ENCODE results near the gene KATNIP.
"Not testable (repeated sequence)": the region's sequence is repeated elsewhere in the genome, so short reads cannot be mapped to it uniquely, and the experiment has no call there.

The KATNIP gene

GRCh38 chr16:27539120-27539519 is 10.8 kb upstream of the KATNIP start:
- no peak for DNase-seq

DNA sequence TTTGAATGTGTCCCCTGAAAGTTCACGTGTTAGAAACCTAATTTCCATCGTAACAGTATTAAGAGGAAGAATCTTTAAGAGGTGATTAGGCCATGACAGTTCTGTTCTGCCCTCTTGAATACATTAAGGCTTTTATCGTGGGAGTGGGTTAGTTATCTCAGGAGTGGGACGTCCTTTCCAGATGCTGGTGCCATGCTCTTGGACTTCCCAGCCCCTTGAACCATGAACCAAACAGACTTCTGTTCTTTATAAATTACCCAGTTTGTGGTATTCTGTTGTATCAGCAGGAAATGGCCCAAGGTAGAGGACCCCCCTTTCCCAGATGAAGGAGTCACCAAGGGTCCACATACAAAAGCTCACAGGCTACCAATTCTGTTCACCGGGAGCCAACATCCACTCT is 10.3 kb upstream of the KATNIP start:
- DNase-seq: no peak

- no peak for DNase-seq
Observed at GRCh38 chr16:27543801-27544200, 6.1 kb upstream of the KATNIP start.

DNA sequence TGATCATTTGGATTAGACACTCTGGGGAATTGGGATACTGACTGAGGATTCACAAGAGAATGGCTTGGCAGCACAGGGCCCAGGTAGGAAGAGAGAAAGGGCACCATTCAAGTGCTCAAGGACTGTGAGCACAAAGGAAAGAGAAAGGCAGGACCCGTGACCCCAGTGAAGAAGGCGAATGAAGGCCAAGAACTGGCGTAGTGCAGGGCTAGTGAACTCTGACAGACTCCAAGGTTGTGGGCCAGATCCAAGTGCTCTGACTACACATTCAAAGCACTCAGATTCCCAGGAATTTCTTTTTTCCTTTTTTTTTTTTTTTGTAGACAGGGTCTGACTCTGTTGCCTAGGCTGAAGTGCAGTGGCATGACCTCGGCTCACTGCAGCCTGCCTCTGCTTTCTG is 5.3 kb upstream of the KATNIP start:
- no peak for DNase-seq

- DNase-seq: no peak
Observed at GRCh38 chr16:27547134-27547533, 2.8 kb upstream of the KATNIP start.

GRCh38 chr16:27547851-27548250 is 2.1 kb upstream of the KATNIP start:
- DNase-seq: no peak

DNA sequence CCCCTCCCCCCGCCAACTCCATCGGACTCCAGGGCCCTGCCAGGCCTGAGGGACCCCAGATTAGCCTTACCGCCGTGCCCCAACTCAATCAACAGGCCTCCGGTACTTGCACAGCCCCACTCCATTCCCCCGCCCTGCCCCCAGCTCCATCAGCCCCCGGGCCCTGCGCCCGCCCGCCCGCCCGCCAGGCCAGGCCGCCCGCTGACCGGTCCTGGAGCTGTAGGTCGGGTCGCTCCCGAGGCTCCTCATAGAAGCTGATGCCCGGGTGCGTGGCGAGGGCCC is 539 bp upstream of the KATNIP start:
- DNase-seq: no peak

DNA sequence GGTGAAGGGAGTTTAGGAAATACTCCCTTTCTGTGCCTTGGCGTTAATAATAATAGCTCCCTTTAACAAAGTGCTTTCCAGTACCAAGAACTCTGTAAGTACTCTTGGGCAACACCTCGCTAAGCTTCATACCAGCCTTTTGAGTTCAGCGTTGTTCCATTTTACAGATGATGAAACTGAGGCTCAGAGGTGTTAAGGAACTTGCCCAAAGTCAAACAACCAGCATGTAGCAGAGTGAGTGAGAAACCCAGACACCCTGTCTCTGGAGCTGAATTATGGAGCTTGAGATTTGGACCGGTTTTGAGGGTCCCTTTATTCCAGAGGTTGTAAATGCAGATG is 607 bp downstream of the KATNIP start:
- DNase-seq: no peak

DNA sequence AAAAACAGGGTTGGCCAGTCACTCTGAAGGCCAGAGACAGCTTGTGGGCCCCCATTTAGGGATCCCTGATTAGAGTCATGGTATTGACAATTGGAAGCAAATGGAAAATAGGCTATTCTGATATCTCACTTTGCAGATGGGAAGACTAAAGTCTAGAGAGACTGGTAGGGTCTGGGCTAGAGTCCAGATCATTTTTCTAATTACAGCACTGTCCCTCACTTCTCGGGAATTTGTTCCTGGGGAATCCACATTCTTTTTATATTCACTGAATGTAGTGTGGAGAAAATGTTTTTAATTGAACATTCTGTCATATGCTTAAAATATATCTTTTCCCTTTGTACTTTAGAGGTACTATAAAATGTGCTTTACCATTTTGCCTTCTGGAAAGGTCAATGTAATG is 1.1 kb downstream of the KATNIP start:
- no peak for DNase-seq

DNA sequence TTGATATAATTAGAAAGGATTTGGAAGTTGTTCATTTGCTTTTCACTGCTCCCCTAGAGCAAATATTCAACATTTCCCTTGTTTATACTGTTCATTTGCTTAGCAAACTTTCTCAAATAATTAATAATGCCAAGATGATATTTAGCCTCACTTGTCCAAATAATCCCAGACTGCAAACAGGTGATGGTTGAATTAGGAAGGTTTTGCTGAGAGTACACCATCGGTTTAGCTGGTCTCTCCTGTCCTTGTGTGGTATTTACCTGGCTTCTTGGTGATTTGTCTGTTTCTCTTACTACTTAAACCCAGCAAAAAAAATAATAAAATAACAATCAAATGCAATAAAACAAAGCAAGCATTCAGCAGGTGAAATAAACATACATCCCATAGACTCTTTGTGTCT is 6.5 kb downstream of the KATNIP start:
- no peak for DNase-seq

DNA sequence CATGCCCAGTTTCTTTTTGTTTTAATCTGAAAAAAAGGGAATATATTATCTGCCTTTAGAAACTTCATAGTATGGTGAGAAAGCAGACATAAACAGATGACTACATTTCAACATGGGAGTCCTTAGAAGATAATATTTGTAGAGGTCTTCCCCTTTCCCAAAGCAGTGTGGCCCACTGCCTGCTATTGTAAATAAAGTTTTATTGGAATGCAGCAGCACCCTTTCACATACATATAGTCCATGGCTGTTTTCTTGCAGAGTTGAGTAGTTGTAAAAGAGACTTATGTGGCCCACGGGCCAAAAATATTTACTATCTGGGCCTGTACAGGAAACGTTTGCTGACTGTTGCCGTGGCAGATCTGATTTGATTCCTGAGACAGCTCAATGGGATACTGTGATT is 8.5 kb downstream of the KATNIP start:
- DNase-seq: no peak

DNA sequence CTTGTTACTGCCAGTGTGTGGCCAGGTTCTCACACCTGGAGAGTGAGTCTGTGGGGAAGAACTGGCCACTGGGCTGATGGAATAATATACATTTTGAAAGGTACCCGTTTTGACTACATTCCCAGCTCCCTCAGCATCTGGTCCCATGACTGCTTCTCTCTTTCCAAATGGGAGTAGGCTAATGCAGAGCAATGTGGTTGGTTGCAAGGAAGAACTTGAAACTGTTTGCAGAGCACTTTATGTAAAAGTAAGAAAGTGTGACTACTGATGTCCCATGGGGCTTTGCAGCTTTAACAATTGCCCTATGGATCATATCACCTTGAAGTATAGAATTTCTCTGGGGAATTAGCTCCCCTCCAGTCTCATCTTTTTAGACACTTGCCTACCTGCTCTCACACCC is 9.0 kb downstream of the KATNIP start:
- DNase-seq: no peak

GRCh38 chr16:27561216-27561615 is 11.3 kb downstream of the KATNIP start:
- no peak for DNase-seq

DNA sequence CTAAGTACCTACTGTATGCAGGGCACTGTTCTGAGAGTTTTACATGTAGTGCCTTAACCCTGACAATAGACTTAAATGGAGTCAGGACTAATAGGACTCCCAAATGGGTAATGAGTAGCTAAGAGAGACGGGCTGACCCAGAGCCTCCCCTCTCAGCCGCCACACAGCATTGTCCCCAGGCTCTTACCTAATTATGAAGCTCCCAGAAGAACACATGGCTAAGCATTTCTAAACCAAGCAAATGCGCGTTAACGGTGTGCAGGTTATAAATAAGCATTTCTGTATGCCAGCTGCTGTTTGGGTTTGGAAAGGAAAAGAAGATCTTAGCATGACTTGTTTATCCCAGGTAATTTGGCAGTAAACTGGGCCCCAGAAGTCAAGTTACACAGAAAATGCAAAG is 14.3 kb downstream of the KATNIP start:
- DNase-seq: no peak

GRCh38 chr16:27566417-27566816 is 16.5 kb downstream of the KATNIP start:
- no peak for DNase-seq

- no peak for DNase-seq
Observed at GRCh38 chr16:27568077-27568476, 18.1 kb downstream of the KATNIP start.

GRCh38 chr16:27570986-27571385 is 21.0 kb downstream of the KATNIP start:
- not testable (repeated sequence) for DNase-seq

DNA sequence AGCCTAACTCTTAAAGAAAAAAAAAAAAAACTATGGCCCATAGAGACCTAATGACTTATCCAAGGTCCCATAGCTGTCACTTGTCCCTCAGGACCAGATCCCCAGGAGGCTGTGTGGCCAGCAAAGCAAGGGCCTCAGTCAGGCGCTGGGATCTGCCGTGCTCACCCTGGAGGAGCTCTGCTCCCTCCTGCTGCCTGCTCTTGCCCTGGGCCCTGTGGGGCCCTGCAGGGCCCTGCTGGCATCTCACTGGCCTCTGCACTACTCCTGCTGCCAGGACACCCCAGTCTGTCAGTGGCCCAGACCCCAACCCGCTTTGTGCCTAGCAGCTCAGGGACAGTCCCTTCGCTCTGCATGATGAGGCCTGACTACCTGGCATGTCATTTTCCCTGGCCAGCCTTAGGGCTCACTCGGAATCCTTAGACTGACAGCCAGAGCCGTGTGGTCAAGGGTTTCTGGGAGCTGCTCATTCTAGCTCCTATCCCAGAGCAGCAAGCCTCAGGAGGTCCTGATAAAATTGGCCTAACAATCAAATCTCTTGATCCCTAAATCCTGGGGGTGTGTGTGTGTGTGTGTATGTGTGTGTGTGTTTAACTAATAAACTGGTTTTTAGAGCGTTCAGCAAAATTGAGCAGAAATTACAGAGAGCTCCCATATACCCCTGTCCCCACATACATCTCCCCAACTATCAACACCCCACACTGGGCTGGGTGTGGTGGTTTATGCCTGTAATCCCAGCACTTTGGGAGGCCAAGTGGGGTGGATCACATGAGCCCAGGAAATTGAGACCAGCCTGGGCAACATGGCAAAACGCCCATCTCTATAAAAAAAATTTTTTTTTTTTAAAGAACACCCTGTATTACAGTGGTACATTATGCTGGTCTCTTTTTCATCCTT is 21.7 kb downstream of the KATNIP start:
- DNase-seq: no peak

DNA sequence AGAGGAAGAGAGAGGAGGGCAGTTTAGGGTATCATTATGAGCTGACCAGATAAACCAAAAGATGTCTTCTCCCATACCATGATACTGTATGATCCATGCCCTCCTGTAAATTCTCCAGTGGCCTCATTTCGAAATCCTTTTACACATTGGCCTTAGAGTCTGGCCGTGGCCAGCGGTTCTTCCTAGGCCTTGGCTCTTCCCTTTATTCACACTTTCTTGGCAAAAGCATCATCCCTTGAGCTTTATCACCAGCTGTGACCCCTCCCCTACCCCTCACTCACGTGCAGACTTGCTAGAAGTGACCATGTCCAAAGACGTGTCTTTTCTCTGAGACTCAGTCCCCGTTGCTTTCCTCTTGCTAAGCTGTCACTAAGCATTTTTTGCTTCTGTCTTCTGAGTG is 22.8 kb downstream of the KATNIP start:
- no peak for DNase-seq

- no peak for DNase-seq
Observed at GRCh38 chr16:27576729-27577128, 26.8 kb downstream of the KATNIP start.

GRCh38 chr16:27579087-27579980 is 29.4 kb downstream of the KATNIP start:
- DNase-seq: no peak

GRCh38 chr16:27582883-27583282 is 32.9 kb downstream of the KATNIP start:
- DNase-seq: no peak

GRCh38 chr16:27583634-27584033 is 33.7 kb downstream of the KATNIP start:
- DNase-seq: no peak

DNA sequence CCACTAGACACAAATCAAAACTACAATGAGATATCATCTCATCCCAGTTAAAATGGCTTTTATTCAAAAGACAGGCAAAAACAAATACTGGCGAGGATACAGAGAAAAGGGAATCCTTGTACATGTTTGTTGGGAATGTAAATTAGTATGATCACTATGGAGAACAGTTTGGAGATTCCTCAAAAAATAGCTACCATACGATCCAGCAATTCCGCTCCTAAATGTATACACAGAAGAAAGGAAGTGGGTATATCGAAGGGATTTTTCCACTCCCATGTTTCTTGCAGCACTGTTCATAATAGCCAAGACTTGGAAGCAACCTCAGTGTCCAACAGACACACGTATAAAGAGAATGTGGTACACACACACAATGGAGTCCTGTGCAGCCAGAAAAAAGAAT is 35.3 kb downstream of the KATNIP start:
- no peak for DNase-seq

DNA sequence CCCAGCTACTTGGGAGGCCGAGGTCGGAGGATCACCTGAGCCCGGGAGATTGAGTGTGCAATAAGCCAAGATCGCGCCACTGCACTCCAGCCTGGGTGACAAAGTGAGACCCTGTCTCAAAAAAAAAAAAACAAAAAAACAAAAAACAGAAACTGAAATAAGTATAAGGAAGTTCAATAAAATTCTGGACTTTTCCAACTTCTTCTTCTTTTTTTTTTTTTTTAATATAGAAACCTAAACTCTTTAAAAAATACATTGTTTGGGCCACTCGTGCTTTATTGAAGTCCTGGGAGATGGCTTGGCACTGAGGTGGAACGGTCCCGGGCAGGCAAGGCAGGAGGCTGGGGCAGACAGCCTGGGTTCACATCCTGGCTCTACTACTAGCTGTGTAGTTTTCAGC is 36.8 kb downstream of the KATNIP start:
- DNase-seq: no peak

Data from activated CD4-positive, alpha-beta T cell treated with anti-CD3 and anti-CD28 coated beads for 48 hours (primary cell).